Measurements from ENCODE around the gene PLEKHA7. TPM values are rescaled to one million over a fixed set of nuclear protein-coding genes. Genes with fewer than 3 reads are reported as not detected.

PLEKHA7 gene
- total and polyA plus RNA-seq, 2 of the 13 experiments (the other 11 are each of a cell fraction or from before 2014, with no cell fraction given), result 17.5 to 18.7 TPM

GRCh38 chr11:16854979-16855378 is 159.2 kb downstream of the PLEKHA7 start:
- FAIRE-seq (no peak), DNase-seq (ENCODE audit: low spot score) (no peak), ATAC-seq (no peak)
- H3K27me3 ChIP-seq (ENCODE audit: control insufficient read depth in 1 of 2, insufficient read depth in 2 of 2, low read length in 2 of 2), result no peaks in the 10 kb centered on the region
- H4K20me1 ChIP-seq (ENCODE audit: insufficient read depth, low read length), result no peaks in the 10 kb centered on the region
- H3K4me2 ChIP-seq (ENCODE audit: low read depth, low read length), result no peak overlapping the region
- no peak overlapping the region for H3K9ac ChIP-seq (ENCODE audit: insufficient read depth, low read depth, low read length)
- H3K27ac ChIP-seq (ENCODE audit: extremely low read length, insufficient read depth, low read length), result no peak overlapping the region
- intact Hi-C loops (cut with micrococcal nuclease; ENCODE audit: unreplicated experiment), result no loop called here
- ChIA-PET POLR2A (no interaction called here), CTCF (ENCODE audit: low intra/inter-chr PET ratio, low total read pairs) (no interaction called here)
- no peak overlapping the region for H3K4me3 ChIP-seq (replicated peaks in 1 of 3; ENCODE audit: insufficient read depth in 1 of 3, low read depth in 2 of 3, low read length in 3 of 3)
- no peaks in the 10 kb centered on the region for H3K79me2 ChIP-seq (ENCODE audit: insufficient read depth, low read length)
- H3K4me1 ChIP-seq (ENCODE audit: insufficient read depth, low read length), result peaks cover 13% of the 10 kb centered on the region
- H3K36me3 ChIP-seq (replicated peaks in 1 of 2; ENCODE audit: control insufficient read depth in 1 of 2, insufficient read depth in 2 of 2, low read length in 2 of 2), result peaks cover 16 to 63% of the 10 kb centered on the region in 2 experiments
- in situ Hi-C loops (cut with HindIII; ENCODE audit: extremely low pct_ligation_motif_present, low pct_unique_long_range_greater_than_20kb), result no loop called here
- no TSS peak for BruUV-seq (replicated peaks)
- no peaks in the 10 kb centered on the region for H3K9me3 ChIP-seq (ENCODE audit: low read length)
- no peak overlapping the region for H2AFZ ChIP-seq (ENCODE audit: low read length)
- 99% methylated on average over 4 of the region's 4 CpGs for WGBS (ENCODE audit: low lambda C conversion rate)
- TF ChIP-seq USF2 (IDR thresholded peaks at IDR 0.05; ENCODE audit: low read depth, low read length) (no peak), USF2 (CRISPR knock-in tag; IDR thresholded peaks at IDR 0.05; ENCODE audit: borderline replicate concordance) (no peak), RBAK (CRISPR knock-in tag; IDR thresholded peaks at IDR 0.05) (no peak), ZNF564 (CRISPR knock-in tag; IDR thresholded peaks at IDR 0.05) (no peak), ZNF260 (CRISPR knock-in tag; IDR thresholded peaks at IDR 0.05; ENCODE audit: borderline replicate concordance, low read depth) (no peak), ZNF30 (CRISPR knock-in tag; IDR thresholded peaks at IDR 0.05) (no peak), SMAD9 (CRISPR knock-in tag; IDR thresholded peaks at IDR 0.05) (no peak), MXI1 (IDR thresholded peaks at IDR 0.05; ENCODE audit: borderline replicate concordance, low read depth, low read length) (no peak), HNF4A (CRISPR knock-in tag; IDR thresholded peaks at IDR 0.05) (no peak), FOXO4 (CRISPR knock-in tag; conservative IDR thresholded peaks at IDR 0.05) (no peak), ZNF253 (CRISPR knock-in tag; IDR thresholded peaks at IDR 0.05; ENCODE audit: borderline replicate concordance) (no peak), ZXDC (CRISPR knock-in tag; IDR thresholded peaks at IDR 0.05) (no peak)
- TF ChIP-seq, protein P1, sequence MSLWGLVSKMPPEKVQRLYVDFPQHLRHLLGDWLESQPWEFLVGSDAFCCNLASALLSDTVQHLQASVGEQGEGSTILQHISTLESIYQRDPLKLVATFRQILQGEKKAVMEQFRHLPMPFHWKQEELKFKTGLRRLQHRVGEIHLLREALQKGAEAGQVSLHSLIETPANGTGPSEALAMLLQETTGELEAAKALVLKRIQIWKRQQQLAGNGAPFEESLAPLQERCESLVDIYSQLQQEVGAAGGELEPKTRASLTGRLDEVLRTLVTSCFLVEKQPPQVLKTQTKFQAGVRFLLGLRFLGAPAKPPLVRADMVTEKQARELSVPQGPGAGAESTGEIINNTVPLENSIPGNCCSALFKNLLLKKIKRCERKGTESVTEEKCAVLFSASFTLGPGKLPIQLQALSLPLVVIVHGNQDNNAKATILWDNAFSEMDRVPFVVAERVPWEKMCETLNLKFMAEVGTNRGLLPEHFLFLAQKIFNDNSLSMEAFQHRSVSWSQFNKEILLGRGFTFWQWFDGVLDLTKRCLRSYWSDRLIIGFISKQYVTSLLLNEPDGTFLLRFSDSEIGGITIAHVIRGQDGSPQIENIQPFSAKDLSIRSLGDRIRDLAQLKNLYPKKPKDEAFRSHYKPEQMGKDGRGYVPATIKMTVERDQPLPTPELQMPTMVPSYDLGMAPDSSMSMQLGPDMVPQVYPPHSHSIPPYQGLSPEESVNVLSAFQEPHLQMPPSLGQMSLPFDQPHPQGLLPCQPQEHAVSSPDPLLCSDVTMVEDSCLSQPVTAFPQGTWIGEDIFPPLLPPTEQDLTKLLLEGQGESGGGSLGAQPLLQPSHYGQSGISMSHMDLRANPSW (CRISPR knock-in tag; IDR thresholded peaks at IDR 0.05; ENCODE audit: borderline replicate concordance), result no peak
- TF ChIP-seq, protein P2, sequence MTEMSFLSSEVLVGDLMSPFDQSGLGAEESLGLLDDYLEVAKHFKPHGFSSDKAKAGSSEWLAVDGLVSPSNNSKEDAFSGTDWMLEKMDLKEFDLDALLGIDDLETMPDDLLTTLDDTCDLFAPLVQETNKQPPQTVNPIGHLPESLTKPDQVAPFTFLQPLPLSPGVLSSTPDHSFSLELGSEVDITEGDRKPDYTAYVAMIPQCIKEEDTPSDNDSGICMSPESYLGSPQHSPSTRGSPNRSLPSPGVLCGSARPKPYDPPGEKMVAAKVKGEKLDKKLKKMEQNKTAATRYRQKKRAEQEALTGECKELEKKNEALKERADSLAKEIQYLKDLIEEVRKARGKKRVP (CRISPR knock-in tag; IDR thresholded peaks at IDR 0.05), result no peak
- TF ChIP-seq, protein P3, sequence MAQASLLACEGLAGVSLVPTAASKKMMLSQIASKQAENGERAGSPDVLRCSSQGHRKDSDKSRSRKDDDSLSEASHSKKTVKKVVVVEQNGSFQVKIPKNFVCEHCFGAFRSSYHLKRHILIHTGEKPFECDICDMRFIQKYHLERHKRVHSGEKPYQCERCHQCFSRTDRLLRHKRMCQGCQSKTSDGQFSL (CRISPR knock-in tag; IDR thresholded peaks at IDR 0.05), result no peak
